Gastroesophageal sphincter (tissue), 3 donors: ENCODE measurements around the gene DIAPH2.

ENCODE experiments used
- CTCF ChIP-seq, 4 experiments: fragments of 200-600 bp in 2 of 4; fragments of 450-650 bp in 2 of 4; sonication (generic) in 1 of 4; IDR thresholded peaks; one replicate each; pipeline ENCODE4 v1.5.1; 2017 to 2019; ENCODE audit warnings: antibody characterized with exemption in 4 of 4, mild to moderate bottlenecking in 2 of 4, moderate library complexity in 2 of 4
- EP300 ChIP-seq: sonication (generic); formaldehyde crosslinking; IDR thresholded peaks from one replicate; pipeline ENCODE4 v1.6.1; 2017; ENCODE audit warnings: antibody characterized with exemption, mild to moderate bottlenecking
- POLR2A ChIP-seq, 2 donors: fragments of 450-650 bp; IDR thresholded peaks; one replicate each; pipeline ENCODE4 v1.6.1; 2017; ENCODE audit warnings: antibody characterized with exemption in 2 of 2, mild to moderate bottlenecking in 2 of 2, moderate library complexity in 1 of 2
- POLR2AphosphoS5 ChIP-seq: sonication (generic); formaldehyde crosslinking; IDR thresholded peaks from one replicate; pipeline ENCODE4 v1.6.1; 2017; ENCODE audit warnings: antibody characterized with exemption

GRCh38 chrX:97605271-97605670 is 920.6 kb downstream of the DIAPH2 start:
- no peak for TF ChIP-seq POLR2A (IDR thresholded peaks at IDR 0.05)
- TF ChIP-seq CTCF (IDR thresholded peaks at IDR 0.05): no peak
- no peak for TF ChIP-seq POLR2AphosphoS5
- no peak for TF ChIP-seq EP300
